Measurements from ENCODE around the gene DHX32. TPM values are rescaled to one million over a fixed set of nuclear protein-coding genes. Genes with fewer than 3 reads are reported as not detected.
A peak's percentile ranks its signal among the peaks of the same experiment; 100 is the strongest.

Gene DHX32
- polyA plus RNA-seq, 1 donor from 2014 or later: 25.2 TPM

- H3K27ac ChIP-seq (ENCODE audit: low read length): no peak overlapping the region
- no peak for TF ChIP-seq POLR2AphosphoS5 (IDR thresholded peaks at IDR 0.05)
- TF ChIP-seq, protein P1, sequence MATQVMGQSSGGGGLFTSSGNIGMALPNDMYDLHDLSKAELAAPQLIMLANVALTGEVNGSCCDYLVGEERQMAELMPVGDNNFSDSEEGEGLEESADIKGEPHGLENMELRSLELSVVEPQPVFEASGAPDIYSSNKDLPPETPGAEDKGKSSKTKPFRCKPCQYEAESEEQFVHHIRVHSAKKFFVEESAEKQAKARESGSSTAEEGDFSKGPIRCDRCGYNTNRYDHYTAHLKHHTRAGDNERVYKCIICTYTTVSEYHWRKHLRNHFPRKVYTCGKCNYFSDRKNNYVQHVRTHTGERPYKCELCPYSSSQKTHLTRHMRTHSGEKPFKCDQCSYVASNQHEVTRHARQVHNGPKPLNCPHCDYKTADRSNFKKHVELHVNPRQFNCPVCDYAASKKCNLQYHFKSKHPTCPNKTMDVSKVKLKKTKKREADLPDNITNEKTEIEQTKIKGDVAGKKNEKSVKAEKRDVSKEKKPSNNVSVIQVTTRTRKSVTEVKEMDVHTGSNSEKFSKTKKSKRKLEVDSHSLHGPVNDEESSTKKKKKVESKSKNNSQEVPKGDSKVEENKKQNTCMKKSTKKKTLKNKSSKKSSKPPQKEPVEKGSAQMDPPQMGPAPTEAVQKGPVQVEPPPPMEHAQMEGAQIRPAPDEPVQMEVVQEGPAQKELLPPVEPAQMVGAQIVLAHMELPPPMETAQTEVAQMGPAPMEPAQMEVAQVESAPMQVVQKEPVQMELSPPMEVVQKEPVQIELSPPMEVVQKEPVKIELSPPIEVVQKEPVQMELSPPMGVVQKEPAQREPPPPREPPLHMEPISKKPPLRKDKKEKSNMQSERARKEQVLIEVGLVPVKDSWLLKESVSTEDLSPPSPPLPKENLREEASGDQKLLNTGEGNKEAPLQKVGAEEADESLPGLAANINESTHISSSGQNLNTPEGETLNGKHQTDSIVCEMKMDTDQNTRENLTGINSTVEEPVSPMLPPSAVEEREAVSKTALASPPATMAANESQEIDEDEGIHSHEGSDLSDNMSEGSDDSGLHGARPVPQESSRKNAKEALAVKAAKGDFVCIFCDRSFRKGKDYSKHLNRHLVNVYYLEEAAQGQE (IDR thresholded peaks at IDR 0.05; ENCODE audit: borderline replicate concordance): no peak
- no peak for TF ChIP-seq TAF1 (IDR thresholded peaks at IDR 0.05; ENCODE audit: low read depth)
- no peak for TF ChIP-seq SMC3 (conservative IDR thresholded peaks at IDR 0.05; ENCODE audit: poor library complexity)
- TF ChIP-seq EP300 (conservative IDR thresholded peaks at IDR 0.05; ENCODE audit: poor library complexity, severe bottlenecking): no peak
- no peak for TF ChIP-seq EZH2 (IDR thresholded peaks at IDR 0.05; ENCODE audit: borderline replicate concordance, insufficient read depth, low read length, poor library complexity, severe bottlenecking)
- TF ChIP-seq, protein P2, sequence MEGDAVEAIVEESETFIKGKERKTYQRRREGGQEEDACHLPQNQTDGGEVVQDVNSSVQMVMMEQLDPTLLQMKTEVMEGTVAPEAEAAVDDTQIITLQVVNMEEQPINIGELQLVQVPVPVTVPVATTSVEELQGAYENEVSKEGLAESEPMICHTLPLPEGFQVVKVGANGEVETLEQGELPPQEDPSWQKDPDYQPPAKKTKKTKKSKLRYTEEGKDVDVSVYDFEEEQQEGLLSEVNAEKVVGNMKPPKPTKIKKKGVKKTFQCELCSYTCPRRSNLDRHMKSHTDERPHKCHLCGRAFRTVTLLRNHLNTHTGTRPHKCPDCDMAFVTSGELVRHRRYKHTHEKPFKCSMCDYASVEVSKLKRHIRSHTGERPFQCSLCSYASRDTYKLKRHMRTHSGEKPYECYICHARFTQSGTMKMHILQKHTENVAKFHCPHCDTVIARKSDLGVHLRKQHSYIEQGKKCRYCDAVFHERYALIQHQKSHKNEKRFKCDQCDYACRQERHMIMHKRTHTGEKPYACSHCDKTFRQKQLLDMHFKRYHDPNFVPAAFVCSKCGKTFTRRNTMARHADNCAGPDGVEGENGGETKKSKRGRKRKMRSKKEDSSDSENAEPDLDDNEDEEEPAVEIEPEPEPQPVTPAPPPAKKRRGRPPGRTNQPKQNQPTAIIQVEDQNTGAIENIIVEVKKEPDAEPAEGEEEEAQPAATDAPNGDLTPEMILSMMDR (IDR thresholded peaks at IDR 0.05; ENCODE audit: poor library complexity, severe bottlenecking): no peak
- TF ChIP-seq RAD21 (conservative IDR thresholded peaks at IDR 0.05): no peak
- TF ChIP-seq MXI1 (conservative IDR thresholded peaks at IDR 0.05; ENCODE audit: poor library complexity, severe bottlenecking): no peak
- H3F3A ChIP-seq (ENCODE audit: insufficient read depth, low read length, poor library complexity, severe bottlenecking): no peaks in the 10 kb centered on the region
- no peak overlapping the region for H2AFZ ChIP-seq (ENCODE audit: low read depth, low read length)
- H3K9me3 ChIP-seq (ENCODE audit: low read length): no peaks in the 10 kb centered on the region
- H3K79me2 ChIP-seq (replicated peaks; ENCODE audit: insufficient read depth, low read length): no peaks in the 10 kb centered on the region
- H3K4me2 ChIP-seq (ENCODE audit: low read length): no peak overlapping the region
- H4K20me1 ChIP-seq (ENCODE audit: insufficient read depth): no peaks in the 10 kb centered on the region
- H3K36me3 ChIP-seq (ENCODE audit: insufficient read depth, low read length): no peaks in the 10 kb centered on the region
- H3K27me3 ChIP-seq (ENCODE audit: insufficient read depth, low read depth, low read length): no peaks in the 10 kb centered on the region
- H3K4me3 ChIP-seq (ENCODE audit: low read length): no peak overlapping the region
- H3K9ac ChIP-seq (ENCODE audit: low read length): no peak overlapping the region
- H3K9me2 ChIP-seq (ENCODE audit: insufficient read depth, low read length): no peaks in the 10 kb centered on the region
These were observed 23.8 kb downstream of the DHX32 start for GRCh38 chr10:125857185-125857760.

GRCh38 chr10:125852487-125852886, 28.6 kb downstream of the DHX32 start:
- Histone ChIP-seq H3K36me3 (ENCODE audit: insufficient read depth, low read length) (no peaks in the 10 kb centered on the region), H3K9me2 (ENCODE audit: insufficient read depth, low read length) (no peaks in the 10 kb centered on the region), H3K4me3 (ENCODE audit: low read length) (no peak overlapping the region), H3K9ac (ENCODE audit: low read length) (no peak overlapping the region), H2AFZ (ENCODE audit: low read depth, low read length) (no peak overlapping the region), H4K20me1 (ENCODE audit: insufficient read depth) (no peaks in the 10 kb centered on the region), H3F3A (ENCODE audit: insufficient read depth, low read length, poor library complexity, severe bottlenecking) (no peaks in the 10 kb centered on the region), H3K27ac (ENCODE audit: low read length) (peak overlapping the region; percentile 18), H3K9me3 (ENCODE audit: low read length) (no peaks in the 10 kb centered on the region), H3K4me2 (ENCODE audit: low read length) (no peak overlapping the region), H3K27me3 (ENCODE audit: insufficient read depth, low read depth, low read length) (no peaks in the 10 kb centered on the region), H3K79me2 (replicated peaks; ENCODE audit: insufficient read depth, low read length) (no peaks in the 10 kb centered on the region)
- TF ChIP-seq, protein P2 (IDR thresholded peaks at IDR 0.05; ENCODE audit: poor library complexity, severe bottlenecking): no peak
- peak; percentile 49 for TF ChIP-seq EP300 (conservative IDR thresholded peaks at IDR 0.05; ENCODE audit: poor library complexity, severe bottlenecking)
